Activated CD4-positive, CD25-positive, alpha-beta regulatory T cell treated with anti-CD3 and anti-CD28 coated beads, Interleukin-2, amount 50 U/mL, for 16 hours (primary cell): ENCODE measurements around the gene RBBP5.

Experiments
- DNase-seq: peaks from one replicate; pipeline ENCODE4 v3.0.0-alpha.2; 2020; ENCODE audit warnings: low read depth, low spot score

Gene RBBP5

DNA sequence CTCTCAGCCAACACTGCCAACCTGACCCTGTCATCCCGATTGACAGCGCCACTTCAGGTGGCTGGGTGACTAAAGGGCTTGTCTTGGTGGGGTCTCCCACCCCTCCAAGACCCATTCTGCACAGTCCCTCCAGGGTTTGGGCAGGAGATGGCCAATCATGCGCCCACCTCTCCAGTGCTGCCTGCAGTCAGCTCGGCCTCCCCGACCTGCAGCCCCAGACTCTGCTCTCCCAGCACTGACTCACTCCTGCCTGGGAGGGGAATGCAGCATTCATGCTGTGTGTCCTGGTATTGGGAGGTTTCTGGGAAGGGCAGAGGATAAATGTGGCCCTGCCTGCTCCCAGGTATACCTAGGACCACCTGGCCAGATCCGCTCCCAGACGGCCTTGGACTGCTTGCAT lies 47.3 kb downstream of the RBBP5 start:
- DNase-seq, result no peak

DNA sequence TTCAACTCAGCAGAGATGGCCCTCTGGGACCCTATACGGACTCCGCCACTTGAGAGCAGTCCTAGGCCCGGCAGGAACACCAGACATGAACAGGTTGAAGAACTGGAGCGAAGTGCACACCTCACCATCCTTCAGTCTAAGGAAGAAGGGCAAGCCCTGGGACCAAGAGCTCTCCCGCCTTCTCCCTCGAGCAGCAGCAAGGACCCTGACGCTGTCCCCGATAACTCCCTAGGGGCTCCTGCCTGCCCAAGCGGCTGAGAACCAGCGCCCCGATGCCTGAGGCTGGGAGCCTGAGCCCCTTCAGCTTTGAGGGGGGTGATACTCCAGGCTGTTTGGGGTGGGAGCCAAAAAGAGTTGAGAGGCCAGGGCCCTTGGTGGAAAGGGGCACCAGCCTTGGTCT lies 47.7 kb downstream of the RBBP5 start:
- DNase-seq, result no peak

DNA sequence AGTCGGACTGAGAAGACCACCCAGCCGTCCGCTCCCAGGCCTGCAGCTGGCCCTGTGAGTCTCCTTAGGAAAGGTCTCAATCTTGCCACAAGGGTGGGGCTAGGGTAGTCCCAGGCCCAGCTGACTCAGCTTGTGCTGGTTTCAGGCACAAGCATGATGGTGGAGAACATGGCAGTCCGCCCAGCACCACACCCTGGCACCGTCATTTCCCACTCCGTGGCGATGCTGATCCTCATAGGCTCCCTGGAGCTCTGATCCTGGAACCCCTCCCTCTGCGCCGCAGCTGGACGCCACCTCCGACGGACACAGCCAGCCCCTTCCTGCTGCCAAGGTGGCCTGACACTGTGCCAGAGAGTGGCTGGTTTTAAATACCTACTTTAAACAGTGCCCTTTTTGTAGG lies 48.3 kb downstream of the RBBP5 start:
- DNase-seq, result no peak

DNA sequence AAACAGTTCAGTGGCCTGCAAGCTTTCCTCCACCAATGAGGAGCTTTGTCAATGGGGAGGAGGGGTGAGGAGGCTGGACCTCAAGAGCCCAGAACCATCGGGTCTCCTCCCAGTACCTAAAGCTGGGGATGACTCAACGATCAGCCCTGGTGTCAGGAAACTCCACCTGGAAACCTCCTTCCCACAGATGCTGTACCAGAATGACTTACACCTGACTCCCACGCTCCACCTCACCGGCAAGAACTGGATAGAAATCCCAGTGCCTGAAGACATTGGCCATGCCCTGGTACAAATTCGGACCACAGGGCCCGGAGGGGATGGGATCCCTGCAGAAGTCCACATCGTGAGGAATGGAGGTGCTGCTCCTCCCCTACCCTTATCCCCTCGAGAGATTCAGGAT lies 48.9 kb downstream of the RBBP5 start:
- no peak for DNase-seq

DNA sequence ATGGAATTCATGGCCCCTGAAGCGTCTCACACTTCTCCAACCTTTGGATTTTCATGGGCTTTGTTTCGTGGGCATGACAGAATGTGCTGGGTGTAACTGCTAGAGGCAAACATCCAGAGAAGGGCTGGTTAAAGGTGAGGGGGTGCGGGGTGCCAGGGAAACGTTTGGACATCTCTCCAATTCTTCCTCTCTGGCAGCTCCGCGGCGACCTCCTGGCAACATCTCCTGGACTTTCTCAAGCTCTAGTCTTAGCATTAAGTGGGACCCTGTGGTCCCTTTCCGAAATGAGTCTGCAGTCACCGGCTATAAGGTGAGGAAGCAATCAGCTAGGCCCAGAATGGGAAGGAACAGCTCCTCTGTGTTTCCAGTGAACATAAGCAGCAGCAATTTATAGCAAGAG lies 49.5 kb downstream of the RBBP5 start:
- no peak for DNase-seq

DNA sequence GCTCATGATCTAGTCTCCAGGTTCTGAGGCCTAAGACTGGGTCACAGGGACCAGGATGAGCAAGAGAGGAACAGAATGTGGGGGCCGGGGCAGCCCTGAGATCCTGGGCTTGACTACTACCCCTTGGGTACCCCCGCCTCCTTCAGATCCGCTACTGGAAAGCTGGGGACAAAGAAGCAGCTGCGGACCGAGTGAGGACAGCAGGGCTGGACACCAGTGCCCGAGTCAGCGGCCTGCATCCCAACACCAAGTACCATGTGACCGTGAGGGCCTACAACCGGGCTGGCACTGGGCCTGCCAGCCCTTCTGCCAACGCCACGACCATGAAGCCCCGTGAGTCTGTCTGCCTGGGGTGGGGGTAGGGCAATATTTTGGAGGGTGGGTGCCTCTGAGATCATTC lies 50.0 kb downstream of the RBBP5 start:
- DNase-seq, result no peak

DNA sequence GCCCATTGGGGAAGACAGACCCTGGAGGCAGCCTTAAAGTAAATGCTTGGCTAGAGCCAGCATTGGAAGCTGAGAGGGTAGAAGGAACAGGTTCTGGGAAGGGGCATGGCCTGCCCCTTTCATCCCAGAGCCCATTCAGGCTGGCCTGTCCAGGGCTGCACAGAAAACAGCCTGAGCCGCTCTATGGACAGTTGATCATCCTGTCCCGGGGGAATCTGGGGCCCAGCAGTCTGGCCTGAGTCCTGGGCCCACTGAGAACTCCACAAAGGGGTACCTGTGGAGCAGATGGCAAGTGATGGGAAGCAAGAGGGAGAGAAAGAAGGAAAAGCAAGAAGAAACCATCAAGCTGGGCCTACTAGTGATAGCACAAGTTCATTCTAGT lies 50.8 kb downstream of the RBBP5 start:
- no peak for DNase-seq

DNA sequence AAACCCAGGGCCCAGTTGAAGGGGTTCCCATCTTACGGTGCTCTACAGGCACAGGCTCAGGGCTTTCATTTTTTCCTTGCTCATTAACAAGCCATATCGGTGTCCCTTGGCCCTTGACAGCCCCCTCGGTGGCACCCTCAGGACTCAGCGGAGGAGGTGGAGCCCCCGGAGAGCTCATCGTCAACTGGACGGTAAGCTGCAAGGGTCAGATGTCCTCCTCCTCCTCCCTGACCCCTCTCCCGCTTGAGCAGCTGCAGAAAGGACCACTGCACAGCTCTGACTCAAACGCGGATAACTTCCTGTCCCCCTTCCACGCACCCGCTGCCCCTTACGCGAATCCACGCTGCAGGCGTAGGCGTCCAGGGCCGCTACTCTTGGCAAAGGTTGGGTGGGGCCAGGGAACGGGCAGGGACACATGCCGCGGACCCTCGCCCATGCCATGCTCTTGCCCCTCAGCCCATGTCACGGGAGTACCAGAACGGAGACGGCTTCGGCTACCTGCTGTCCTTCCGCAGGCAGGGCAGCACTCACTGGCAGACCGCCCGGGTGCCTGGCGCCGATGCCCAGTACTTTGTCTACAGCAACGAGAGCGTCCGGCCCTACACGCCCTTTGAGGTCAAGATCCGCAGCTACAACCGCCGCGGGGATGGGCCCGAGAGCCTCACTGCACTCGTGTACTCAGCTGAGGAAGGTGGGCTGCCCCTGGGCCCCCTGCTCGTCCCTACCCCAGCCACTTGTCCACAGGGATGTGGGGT lies 52.2 kb downstream of the RBBP5 start:
- DNase-seq, result no peak

DNA sequence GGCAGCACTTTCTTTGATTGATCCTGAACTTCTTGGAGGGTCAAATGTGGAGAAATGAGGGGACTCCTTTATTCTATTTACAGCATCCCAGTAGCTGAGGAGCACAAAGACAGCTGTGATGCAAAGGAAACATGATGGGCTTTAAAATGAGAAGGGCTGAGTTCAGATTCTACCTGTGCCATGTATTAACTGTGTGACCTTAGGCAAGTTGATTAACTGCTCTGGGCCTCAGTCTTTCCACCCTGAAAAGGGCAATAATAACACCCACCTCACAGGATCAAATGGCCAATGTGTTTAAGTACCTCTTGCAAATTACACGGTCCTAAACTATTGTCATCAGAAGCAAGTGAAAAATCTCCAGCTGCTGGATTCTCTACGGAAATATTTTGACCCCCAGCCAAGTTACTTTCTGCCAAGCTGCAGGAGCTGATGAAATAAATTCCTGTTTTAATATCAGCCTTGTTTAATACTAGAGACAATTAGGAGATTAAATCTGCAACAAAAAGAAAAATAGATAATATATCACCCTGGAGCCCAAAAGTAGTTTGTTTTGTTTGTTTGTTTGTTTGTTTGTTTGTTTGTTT lies 53.2 kb downstream of the RBBP5 start:
- no peak for DNase-seq

DNA sequence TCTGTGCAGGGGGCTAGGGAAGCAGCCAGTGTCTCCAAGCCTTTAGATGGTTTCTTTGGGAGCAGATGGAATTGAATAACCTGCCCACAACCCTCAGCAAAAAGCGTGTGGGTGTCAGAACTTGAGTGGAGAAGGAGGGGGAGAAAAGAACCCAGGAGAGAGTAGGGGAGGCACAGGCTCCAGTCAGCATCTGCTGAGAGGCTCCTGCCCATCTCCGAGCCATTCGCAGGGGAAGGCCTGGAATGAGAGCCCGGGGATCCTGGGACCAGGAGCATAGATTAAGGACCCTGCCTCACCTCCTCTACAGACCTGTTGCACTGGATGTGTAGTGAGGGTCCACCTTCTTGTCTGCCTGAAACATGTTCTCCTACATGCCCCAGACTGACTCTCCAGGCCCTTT lies 53.8 kb downstream of the RBBP5 start:
- DNase-seq, result no peak

DNA sequence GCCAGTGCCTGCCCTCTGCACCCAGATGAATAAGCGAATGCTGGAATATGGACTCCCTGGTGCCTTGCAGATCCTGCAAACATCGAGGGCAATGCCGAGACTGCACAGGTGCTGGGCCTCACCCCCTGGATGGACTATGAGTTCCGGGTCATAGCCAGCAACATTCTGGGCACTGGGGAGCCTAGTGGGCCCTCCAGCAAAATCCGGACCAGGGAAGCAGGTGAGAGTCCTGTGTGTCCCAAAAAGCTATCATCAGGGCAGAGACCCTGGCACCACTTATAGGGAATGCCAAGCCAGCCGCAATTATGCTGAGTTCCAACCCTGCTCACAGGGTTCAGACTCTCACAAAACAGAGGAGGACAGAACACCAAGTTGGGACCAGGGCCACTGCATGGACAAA lies 54.7 kb downstream of the RBBP5 start:
- DNase-seq, result no peak

DNA sequence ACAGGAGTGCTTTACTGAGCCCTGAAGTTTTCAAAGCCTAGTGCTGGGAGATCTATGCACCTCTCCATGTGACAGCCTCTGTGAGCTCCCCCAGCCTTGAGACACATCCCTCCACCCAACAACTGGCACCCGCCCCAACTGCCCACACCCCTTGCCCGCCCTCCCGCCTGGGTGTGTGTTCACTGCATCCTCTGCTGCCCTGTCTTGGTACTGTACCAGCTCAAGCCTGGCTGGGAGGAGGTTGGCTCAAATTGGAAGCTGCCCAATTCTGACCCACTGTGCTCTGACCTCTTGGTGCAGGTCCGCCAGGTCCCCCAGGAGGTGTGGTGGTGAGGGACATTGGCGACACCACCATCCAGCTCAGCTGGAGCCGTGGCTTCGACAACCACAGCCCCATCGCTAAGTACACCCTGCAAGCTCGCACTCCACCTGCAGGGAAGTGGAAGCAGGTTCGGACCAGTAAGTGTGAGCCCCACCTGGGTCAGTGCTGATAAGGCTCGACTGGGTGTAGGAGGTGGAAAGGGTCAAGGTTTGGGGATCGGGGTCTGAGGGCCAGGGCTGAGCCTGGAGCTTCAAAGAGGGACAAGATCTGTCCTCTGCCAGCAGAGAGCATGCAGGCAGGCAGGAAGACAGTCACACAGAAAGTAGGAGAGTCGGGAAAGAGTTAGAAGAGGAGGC lies 55.5 kb downstream of the RBBP5 start:
- no peak for DNase-seq

DNA sequence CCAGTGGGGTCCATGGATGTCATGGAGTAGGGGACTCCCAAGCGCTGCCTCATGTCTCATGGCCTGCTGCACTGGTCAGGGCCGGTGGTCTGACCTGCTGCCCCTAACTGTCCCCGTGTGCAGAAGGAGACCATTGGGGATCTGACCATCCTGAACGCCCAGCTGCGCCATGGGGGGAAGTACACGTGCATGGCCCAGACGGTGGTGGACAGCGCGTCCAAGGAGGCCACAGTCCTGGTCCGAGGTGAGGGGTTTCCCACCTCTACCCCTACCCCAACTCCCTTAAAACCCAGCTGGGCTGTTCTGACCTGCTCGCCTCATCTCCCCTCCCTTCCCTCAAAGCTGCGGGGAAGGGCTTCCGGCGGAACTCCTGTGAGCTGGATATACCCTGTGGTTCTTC lies 56.1 kb downstream of the RBBP5 start:
- DNase-seq, result no peak

DNA sequence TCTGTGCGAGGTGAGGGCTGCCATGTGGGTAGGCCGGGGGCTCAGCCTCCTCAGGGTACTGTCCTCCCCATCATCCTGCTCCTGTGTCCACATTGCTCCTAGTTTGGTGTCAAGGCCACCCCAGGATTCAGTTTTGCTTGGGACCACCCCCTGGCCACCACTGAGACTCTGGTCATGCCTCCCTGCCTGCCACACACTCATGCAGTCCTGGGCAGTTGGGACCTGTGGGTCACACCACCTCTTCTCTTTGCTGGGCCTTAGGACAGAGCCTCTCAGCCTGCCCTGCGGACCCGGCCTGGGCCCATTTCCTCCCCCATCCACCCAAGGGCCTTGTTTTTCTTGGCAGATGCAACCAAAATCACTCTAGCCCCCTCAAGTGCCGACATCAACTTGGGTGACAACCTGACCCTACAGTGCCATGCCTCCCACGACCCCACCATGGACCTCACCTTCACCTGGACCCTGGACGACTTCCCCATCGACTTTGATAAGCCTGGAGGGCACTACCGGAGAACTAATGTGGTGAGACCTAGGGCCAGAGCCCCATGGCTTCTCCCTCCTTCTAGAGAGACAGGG lies 56.9 kb downstream of the RBBP5 start:
- DNase-seq, result no peak

DNA sequence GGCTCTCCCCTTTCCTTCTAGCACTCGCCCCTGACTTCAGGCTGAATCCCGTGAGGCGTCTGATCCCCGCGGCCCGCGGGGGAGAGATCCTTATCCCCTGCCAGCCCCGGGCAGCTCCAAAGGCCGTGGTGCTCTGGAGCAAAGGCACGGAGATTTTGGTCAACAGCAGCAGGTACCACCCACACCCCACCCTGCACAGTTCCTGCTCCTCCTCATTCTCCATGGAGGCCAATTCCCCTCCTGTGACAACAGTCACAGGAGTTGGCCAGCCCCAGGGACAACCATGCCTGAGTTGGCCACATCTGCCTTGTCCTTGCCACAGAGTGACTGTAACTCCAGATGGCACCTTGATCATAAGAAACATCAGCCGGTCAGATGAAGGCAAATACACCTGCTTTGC lies 57.5 kb downstream of the RBBP5 start:
- no peak for DNase-seq

DNA sequence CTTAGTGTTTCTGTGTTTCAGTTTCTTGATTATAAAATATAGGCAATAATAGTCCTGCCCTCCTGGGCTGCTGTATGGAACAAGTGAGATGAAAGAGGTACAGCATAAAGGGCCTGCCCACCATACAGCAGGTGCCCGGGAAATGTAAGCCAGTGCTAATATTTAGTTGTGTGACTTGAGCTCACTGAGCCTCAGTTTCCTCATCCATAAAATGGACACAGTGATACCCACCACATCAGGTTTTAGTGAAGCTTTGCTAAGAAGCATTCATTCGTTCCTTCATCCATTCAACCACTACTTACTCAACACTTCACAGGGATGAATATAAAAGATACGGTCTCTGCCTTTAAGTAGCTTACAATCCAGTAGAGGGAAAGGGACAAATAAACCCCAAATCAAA lies 58.9 kb downstream of the RBBP5 start:
- DNase-seq, result no peak

DNA sequence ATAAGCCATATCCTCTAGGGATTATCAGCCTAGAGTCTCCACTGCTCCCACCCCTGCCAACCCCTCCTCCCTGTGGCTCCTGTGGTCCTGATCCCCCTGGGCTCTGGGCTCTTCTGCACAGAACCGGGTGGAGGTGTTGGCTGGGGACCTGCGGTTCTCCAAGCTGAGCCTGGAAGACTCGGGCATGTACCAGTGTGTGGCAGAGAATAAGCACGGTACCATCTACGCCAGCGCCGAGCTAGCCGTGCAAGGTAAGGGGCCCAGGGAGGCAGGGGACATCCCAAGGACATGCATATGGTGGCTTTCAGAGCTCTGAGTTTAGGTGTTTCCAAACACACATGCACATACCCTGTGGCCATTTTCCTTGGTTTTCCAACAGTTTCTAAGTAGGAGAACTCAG lies 59.5 kb downstream of the RBBP5 start:
- DNase-seq, result no peak

DNA sequence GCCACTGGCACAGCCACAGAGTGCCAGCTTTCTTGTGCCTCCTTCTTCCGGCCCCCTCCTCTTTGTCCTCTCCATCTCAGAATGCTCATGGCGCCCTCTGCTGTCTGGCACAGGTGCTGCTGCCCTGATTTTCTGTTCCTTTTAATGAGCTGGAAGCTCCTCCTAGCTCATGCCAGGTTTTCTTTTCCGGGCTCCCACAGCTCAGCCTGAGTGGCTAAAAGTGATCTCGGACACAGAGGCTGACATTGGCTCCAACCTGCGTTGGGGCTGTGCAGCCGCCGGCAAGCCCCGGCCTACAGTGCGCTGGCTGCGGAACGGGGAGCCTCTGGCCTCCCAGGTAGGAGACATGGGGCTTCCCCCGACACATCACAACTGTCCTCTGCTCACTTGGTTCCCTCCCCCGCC lies 60.1 kb downstream of the RBBP5 start:
- DNase-seq, result peak; percentile 40

DNA sequence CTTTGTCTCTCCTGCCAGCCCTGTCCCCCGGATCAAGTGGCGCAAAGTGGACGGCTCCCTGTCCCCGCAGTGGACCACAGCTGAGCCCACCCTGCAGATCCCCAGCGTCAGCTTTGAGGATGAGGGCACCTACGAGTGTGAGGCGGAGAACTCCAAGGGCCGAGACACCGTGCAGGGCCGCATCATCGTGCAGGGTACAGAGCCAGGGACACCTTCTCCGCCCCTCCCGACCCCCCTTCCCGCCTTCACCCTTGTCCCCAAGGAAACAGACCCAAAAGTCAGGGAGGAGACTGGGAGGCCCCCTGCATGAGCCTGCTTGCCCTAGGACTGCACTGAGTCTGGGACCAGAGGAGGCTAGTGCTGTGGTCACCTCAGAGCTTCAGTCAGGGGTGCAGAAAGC lies 60.6 kb downstream of the RBBP5 start:
- no peak for DNase-seq

DNA sequence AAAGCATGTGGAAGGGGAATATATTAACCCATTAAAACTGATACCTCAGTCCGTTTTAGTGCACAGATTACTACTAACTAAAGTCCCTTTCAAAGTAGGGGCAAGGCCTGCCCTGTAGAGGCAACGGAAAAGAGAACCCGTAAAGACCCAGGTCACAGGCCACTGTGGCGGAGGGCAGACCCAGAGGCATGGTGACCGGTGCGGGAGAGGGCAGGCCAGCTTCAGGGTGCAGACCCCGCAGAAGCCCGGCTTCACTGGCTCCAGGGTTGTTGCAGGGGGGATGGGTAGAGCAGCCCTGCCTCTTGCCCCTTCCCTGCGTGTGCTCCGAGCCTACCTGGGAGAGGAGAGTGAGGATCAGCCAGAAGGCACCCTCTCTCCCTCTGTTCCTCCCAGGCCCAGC lies 61.0 kb downstream of the RBBP5 start:
- no peak for DNase-seq

DNA sequence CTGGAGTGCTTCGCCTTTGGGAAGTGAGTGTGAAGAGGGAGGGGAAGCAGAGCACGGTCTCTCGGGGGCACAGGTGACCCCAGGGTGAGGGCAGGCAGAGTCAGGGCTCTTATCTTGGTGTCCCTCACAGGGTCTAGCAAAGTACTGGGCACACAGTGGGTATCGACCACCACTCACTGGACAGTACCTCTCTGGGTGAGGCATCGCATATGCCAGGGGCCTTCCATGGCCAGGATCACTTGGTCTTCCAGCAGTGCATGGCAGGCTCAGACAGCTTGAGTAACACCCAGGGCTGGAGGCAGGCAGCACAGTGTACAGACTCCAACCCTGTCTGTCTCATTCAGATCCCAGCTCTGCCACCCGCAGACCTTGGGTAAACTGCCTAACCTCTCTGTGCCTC lies 62.1 kb downstream of the RBBP5 start:
- DNase-seq, result no peak

DNA sequence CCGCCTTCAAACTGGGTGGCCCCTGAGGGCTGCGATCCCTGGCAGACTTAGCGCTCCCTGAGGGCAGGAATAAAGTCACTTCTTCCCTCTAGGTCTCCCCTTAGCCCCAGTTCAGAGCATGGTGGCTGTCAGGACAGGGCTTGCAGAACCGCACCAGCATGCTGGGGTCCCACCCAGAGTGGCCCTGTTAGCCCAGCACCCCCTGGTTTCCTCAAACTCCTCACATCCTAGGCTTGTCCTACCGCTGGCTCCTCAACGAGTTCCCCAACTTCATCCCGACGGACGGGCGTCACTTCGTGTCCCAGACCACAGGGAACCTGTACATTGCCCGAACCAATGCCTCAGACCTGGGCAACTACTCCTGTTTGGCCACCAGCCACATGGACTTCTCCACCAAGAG lies 62.9 kb downstream of the RBBP5 start:
- DNase-seq, result no peak
